Activated CD8-positive, alpha-beta memory T cell treated with anti-CD3 and anti-CD28 coated beads for 24 hours (primary cell): Measurements from ENCODE around the gene NEK8.
"Not testable (repeated sequence)": the region's sequence is repeated elsewhere in the genome, so short reads cannot be mapped to it uniquely, and the experiment has no call there.

Source experiments
- DNase-seq: peaks from one replicate; pipeline ENCODE4 v3.0.0-alpha.2; 2020

Gene NEK8

GRCh38 chr17:28774206-28774605 lies 45.6 kb downstream of the NEK8 start:
- DNase-seq = no peak

DNA sequence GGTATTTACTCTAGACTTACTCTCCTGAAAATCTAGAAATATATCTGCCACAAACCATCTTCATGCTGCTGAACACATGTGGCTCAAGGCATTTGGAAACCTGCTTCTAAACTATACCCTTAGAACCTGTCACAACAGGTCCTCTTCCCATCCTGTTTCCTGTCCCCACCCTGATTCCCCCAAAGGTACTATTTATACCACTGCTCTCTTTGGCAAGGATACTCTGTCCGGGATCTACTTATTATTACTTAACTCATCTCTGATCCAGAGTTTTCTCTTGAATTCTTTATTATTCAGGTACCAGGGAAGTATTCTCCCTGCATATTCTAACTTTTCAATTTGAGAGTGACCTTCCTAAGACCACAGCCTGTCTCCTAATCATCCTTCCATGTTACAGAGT lies 48.6 kb downstream of the NEK8 start:
- no peak for DNase-seq

- not testable (repeated sequence) for DNase-seq
Observed at GRCh38 chr17:28779601-28780000, 51.0 kb downstream of the NEK8 start.

- no peak for DNase-seq
Observed at GRCh38 chr17:28783161-28783560, 54.6 kb downstream of the NEK8 start.

- no peak for DNase-seq
Observed at GRCh38 chr17:28788100-28788499, 59.5 kb downstream of the NEK8 start.
